Activated naive CD8-positive, alpha-beta T cell treated with anti-CD3 and anti-CD28 coated beads, Interleukin-2, amount 10 ng/mL, durations not matched to agents 7 days and 5 days (primary cell): ENCODE data around the gene TMEM203. TPM values are rescaled to one million over a fixed set of nuclear protein-coding genes. Genes with fewer than 3 reads are reported as not detected.

Source experiments
- ATAC-seq: fragments of 150-1000 bp; cut with Tn5 transposase; one replicate; pipeline ENCODE4 v1.10.0; 2021; ENCODE audit warnings: low read depth, moderate library complexity
- POLR2A ChIA-PET: fragments of 350-600 bp; sonication (Branson Sonifier 250); formaldehyde crosslinking; loops from one replicate; lab custom pipeline; 2021; ENCODE audit warnings: antibody characterized with exemption; lab: Charles Lee
- DNase-seq: peaks from one replicate; pipeline ENCODE4 v3.0.0; 2021
- H3K27ac Mint-ChIP-seq: one replicate; pipeline ENCODE4 v1.8.0; 2022; ENCODE audit warnings: mild to moderate bottlenecking, mixed read lengths
- H3K27me3 Mint-ChIP-seq: one replicate; pipeline ENCODE4 v1.8.0; 2022; ENCODE audit warnings: mild to moderate bottlenecking, moderate library complexity, mixed read lengths
- H3K36me3 Mint-ChIP-seq: one replicate; pipeline ENCODE4 v1.8.0; 2021; ENCODE audit warnings: mild to moderate bottlenecking, mixed read lengths
- H3K4me1 Mint-ChIP-seq: one replicate; pipeline ENCODE4 v1.8.0; 2021; ENCODE audit warnings: mixed read lengths
- H3K4me3 Mint-ChIP-seq: one replicate; pipeline ENCODE4 v1.8.0; 2022; ENCODE audit warnings: mild to moderate bottlenecking, moderate library complexity, mixed read lengths
- H3K9me3 Mint-ChIP-seq: one replicate; pipeline ENCODE4 v1.8.0; 2021; ENCODE audit warnings: mixed read lengths
- total RNA-seq, 2 experiments: library from RNA; stranded (reverse); gene quantifications; one replicate each; pipeline ENCODE4 v1.2.3, GENCODE V29; 2021

TMEM203 gene
- 10 to 100 TPM; 37.4 to 39.4 TPM for total RNA-seq

- peaks cover 35% of the 10 kb centered on the region for H3K4me1 Mint-ChIP-seq
- peak within 1 kb of the TSS; percentile 90 for H3K27ac Mint-ChIP-seq
- H3K4me3 Mint-ChIP-seq = peak within 1 kb of the TSS; percentile 95
- ATAC-seq (peak; percentile 51), DNase-seq (peak; percentile 97)
- H3K9me3 Mint-ChIP-seq = no peaks in the 10 kb centered on the region
- peaks cover 15% of the 10 kb centered on the region for H3K36me3 Mint-ChIP-seq
- POLR2A ChIA-PET = interaction anchor here (0.6 to 4.0 kb wide), 11 partner anchors 10 to 96 kb away, joined by 3 to 31 read pairs (median 5); partner anchors contain the start of genes ANAPC2, CYSRT1, NELFB and NRARP
- no peaks in the 10 kb centered on the region for H3K27me3 Mint-ChIP-seq
These were observed at the start of gene TMEM203, which contains the start of gene NDOR1 for GRCh38 chr9:137205126-137206069. TSS of gene TMEM203 (minus strand) at chr9:137205648. CDS start at chr9:137205414, 234 bp downstream. TSS of gene NDOR1 (plus strand) at chr9:137205700. CDS start at chr9:137205778, 78 bp downstream.

DNA sequence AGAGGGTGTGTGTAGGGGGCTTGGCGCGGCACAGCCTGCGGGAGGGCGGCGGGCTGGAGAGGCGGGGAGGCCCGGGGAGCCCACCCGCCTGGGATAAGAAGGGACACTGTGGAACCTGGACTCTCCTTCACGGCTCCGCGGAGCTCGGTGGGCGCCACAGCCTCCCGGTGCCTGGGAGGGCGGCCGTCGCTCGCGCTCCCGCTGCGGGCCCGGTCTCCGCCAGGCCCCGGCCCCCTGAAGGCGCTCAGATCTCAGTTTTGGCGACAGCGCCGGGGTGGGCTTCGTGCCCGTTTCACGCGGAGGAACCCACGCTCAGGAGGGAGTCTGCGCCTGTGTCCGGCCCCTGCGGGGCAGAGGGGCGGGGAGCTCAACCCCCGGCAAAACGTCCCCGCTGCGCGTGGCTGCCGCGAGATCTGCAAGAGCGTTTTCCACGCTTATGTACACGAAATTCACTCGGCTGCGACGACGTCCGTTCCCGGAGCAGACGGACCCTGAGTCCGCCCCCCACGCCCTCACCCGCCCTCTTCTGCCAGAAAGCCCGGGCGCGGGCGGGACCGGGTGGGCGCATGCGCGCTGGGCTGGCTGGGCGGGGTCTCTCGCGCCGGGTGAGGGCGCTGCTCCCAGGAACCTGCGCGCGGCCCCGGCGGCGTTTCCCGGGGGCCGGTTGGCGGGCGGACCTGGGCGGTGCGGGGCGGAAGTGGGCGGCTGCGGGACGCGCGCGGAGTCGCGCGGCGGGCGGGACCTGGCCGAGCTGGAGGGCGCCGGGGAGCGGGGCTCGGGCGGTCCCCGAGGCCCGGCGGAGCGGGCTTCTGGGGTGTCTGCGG is 49.4 kb upstream of the TMEM203 start, which contains the start of gene NELFB:
Gene NELFB, plus strand, starts transcription at position 704 of the 824 bp plus-strand sequence.
- Mint-ChIP-seq H3K27ac (peak within 1 kb of the TSS; percentile 76), H3K4me3 (peak within 1 kb of the TSS; percentile 91), H3K36me3 (peaks cover 2% of the 10 kb centered on the region), H3K9me3 (no peaks in the 10 kb centered on the region), H3K27me3 (no peaks in the 10 kb centered on the region), H3K4me1 (peaks cover 5% of the 10 kb centered on the region)
- peak; percentile 88 for ATAC-seq
- POLR2A ChIA-PET = interaction anchor here (0.5 to 7.2 kb wide), 10 partner anchors 12 to 169 kb away, joined by 3 to 171 read pairs (median 7); partner anchors contain the start of genes CYSRT1, EXD3, MAN1B1 and NDOR1
- DNase-seq = peak; percentile 100

DNA sequence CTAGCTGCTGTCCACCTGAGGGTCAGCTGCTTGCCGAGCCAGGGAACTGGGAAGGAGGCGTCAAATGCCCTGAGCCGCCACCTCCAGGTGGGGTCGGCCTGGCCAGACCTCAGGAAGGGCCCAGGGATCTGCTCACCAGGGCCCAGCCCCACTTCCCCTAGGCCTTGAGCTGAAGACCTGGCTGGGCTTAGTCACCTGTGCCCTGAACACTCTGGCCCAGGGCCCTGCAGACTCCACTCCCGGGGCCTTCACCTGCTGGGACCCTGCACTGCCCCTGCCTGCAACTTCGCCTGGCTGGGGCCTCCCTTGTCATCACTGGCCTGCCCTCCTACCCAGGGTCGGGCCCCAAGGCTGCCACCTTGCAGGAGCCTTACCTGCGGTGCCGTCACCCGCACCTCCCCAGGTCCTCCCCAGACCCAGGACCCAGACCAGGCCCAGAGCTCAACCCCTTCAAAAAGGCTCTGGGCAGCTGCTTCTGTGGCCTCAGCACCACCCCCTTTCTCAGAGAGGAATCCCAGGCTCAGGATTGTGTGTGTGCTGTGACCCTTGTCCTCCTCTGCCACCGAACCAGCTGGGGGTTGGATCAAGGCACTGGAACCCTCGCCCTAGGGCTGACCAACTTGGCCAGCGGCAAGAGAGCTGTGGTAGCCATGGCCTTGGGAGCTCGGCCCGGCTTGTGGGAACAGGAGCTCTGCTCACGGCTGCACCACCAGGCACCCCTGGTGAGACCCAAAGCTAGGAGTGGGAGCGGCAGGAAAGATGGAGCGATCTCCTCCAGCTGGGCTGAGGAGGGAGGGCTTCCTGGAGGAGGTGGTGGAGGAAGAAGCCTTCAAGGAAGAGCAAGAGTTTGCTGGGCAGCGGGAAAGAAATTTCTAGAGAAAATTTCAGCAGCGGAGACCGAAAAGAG is 48.5 kb upstream of the TMEM203 start:
- Mint-ChIP-seq H3K4me3 (peak overlapping the region; percentile 79), H3K36me3 (no peaks in the 10 kb centered on the region), H3K4me1 (peaks cover 5% of the 10 kb centered on the region), H3K27me3 (no peaks in the 10 kb centered on the region), H3K27ac (peak overlapping the region; percentile 64), H3K9me3 (no peaks in the 10 kb centered on the region)
- no peak for ATAC-seq
- DNase-seq = peak; percentile 38
- POLR2A ChIA-PET = interaction anchor here (0.5 to 7.2 kb wide), 10 partner anchors 11 to 169 kb away, joined by 3 to 171 read pairs (median 7); partner anchors contain the start of genes CYSRT1, EXD3, MAN1B1 and NOXA1

GRCh38 chr9:137252555-137253506 is 47.4 kb upstream of the TMEM203 start:
- DNase-seq (peak; percentile 32), ATAC-seq (no peak)
- H3K9me3 Mint-ChIP-seq = no peaks in the 10 kb centered on the region
- H3K27ac Mint-ChIP-seq = no peak overlapping the region
- H3K36me3 Mint-ChIP-seq = no peaks in the 10 kb centered on the region
- peaks cover 5% of the 10 kb centered on the region for H3K4me1 Mint-ChIP-seq
- no peak overlapping the region for H3K4me3 Mint-ChIP-seq
- no peaks in the 10 kb centered on the region for H3K27me3 Mint-ChIP-seq
- POLR2A ChIA-PET = interaction anchor here (2.0 to 7.2 kb wide), 2 partner anchors 10 to 29 kb away, joined by 9 to 171 read pairs; partner anchors contain the start of genes CYSRT1, RNF208 and TUBB4B

DNA sequence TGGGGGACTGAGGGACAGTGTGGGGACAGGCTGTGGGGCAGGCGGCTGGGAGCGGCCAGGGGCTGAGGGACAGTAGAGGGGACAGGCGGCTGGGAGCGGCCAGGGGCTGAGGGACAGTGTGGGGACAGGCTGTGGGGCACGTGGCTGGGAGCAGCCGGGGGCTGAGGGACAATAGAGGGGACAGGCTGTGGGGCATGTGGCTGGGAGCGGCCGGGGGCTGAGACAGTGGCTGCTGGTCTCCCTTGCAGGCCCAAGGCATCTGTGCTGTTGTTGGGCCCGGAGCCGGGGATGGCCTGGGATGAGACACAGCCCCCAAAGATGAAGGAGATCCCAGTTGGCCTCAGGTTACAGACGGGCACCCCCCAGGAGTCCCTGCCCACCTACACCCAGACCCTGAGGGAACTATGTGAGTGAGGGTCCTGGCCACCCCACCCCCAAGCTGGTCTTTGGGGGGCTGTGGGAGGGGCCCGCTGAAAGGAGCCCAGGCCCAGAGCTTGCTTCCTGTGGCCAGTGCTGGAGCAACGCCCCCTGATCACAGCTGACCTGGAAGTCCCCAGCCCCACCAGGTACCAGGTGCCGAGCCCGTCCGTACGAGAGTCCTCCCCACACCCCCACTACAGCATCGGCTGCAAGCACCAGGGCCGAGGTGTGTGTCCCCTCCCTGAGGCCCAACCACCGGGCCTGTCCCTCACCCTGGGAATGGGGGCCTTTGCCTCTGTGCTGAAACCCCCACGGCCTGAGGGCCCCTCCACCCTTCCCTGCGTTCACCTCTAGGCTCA is 46.2 kb upstream of the TMEM203 start:
- Mint-ChIP-seq H3K36me3 (no peaks in the 10 kb centered on the region), H3K9me3 (no peaks in the 10 kb centered on the region), H3K4me3 (no peak overlapping the region), H3K27ac (no peak overlapping the region), H3K4me1 (peaks cover 5% of the 10 kb centered on the region), H3K27me3 (no peaks in the 10 kb centered on the region)
- POLR2A ChIA-PET = interaction anchor here (7.2 kb wide), 1 partner anchor 9 kb away, joined by 171 read pairs; the partner anchor contains the start of gene TUBB4B
- DNase-seq (peak; percentile 31), ATAC-seq (no peak)

DNA sequence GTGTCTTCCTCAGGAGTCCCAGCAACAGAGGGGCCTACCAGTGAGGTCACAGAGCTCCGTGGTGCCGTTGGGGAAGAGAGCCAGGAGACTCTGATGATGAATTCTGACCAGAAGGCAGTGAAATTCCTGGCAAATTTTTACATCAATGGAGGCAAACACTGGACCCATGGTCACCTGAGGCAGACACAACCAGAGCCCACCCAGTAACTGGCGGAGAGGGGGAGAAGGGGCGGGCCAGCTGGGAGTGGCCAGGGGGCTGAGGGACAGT is 45.7 kb upstream of the TMEM203 start, which contains the start of gene STPG3:
Gene STPG3, plus strand, starts transcription at position 93 of the 268 bp plus-strand sequence. Its CDS starts 1 bp downstream, at position 94.
- no peaks in the 10 kb centered on the region for H3K27me3 Mint-ChIP-seq
- DNase-seq (no peak), ATAC-seq (no peak)
- no peak within 1 kb of the TSS for H3K4me3 Mint-ChIP-seq
- no peaks in the 10 kb centered on the region for H3K9me3 Mint-ChIP-seq
- POLR2A ChIA-PET = interaction anchor here (7.2 kb wide), 1 partner anchor 8 kb away, joined by 171 read pairs; the partner anchor contains the start of gene TUBB4B
- no peaks in the 10 kb centered on the region for H3K36me3 Mint-ChIP-seq
- peaks cover 5% of the 10 kb centered on the region for H3K4me1 Mint-ChIP-seq
- H3K27ac Mint-ChIP-seq = no peak within 1 kb of the TSS

GRCh38 chr9:137250329-137251193 is 45.1 kb upstream of the TMEM203 start:
- POLR2A ChIA-PET = interaction anchor here (0.6 to 7.2 kb wide), 3 partner anchors 8 to 183 kb away, joined by 5 to 171 read pairs (median 14); partner anchors contain the start of gene TUBB4B
- no peaks in the 10 kb centered on the region for H3K27me3 Mint-ChIP-seq
- H3K9me3 Mint-ChIP-seq = no peaks in the 10 kb centered on the region
- DNase-seq (peak; percentile 32), ATAC-seq (no peak)
- H3K4me1 Mint-ChIP-seq = peaks cover 5% of the 10 kb centered on the region
- H3K36me3 Mint-ChIP-seq = no peaks in the 10 kb centered on the region
- no peak overlapping the region for H3K27ac Mint-ChIP-seq
- H3K4me3 Mint-ChIP-seq = no peak overlapping the region

GRCh38 chr9:137247916-137248175 is 42.4 kb upstream of the TMEM203 start:
- POLR2A ChIA-PET = interaction anchor here (1.2 kb wide), 1 partner anchor 21 kb away, joined by 3 read pairs; the partner anchor contains the start of gene RNF224
- peaks cover 8% of the 10 kb centered on the region for H3K36me3 Mint-ChIP-seq
- H3K27me3 Mint-ChIP-seq = no peaks in the 10 kb centered on the region
- H3K27ac Mint-ChIP-seq = no peak overlapping the region
- DNase-seq (no peak), ATAC-seq (no peak)
- no peaks in the 10 kb centered on the region for H3K9me3 Mint-ChIP-seq
- H3K4me3 Mint-ChIP-seq = no peak overlapping the region
- peaks cover 10% of the 10 kb centered on the region for H3K4me1 Mint-ChIP-seq

DNA sequence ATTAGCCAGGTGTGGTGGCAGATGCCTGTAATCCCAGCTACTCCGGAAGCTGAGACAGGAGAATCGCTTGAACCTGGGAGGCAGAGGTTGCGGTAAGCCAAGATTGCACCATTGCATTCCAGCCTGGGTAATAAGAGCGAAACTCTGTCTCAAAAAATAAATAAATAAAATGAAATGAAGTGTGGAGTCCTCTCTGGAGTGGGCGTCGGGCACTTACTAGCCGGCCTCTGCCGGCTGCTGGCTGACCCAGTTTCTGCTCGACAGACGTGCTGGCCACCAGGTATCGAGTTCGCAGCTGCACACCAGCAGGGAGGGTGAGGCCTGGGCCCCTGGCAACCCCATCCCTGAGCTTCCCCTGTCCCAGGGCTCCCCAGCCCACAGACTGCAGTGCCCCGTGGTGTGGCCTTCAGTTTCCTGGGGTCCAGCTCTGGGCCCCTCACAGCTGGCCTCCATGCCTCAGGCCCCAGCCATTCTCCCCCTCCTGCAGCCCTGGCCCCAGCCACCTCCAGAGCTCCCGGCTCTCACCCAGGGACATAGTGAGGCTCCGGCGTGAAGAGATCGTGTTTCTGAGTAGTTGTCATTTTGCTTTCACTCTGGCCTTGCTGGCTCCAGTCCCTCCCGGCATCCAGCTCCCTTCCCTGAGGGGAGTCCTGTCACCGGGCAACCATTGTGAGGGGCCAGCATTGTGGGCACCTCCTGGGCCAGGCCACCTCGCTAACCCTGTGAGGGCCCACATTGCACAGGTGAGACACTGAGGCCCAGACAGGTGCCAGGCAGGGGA is 41.9 kb upstream of the TMEM203 start:
- H3K27ac Mint-ChIP-seq = no peak overlapping the region
- ATAC-seq (no peak), DNase-seq (no peak)
- no peak overlapping the region for H3K4me3 Mint-ChIP-seq
- H3K36me3 Mint-ChIP-seq = peaks cover 13% of the 10 kb centered on the region
- H3K4me1 Mint-ChIP-seq = peaks cover 15% of the 10 kb centered on the region
- POLR2A ChIA-PET = interaction anchor here (1.2 kb wide), 1 partner anchor 21 kb away, joined by 3 read pairs; the partner anchor contains the start of gene RNF224
- no peaks in the 10 kb centered on the region for H3K27me3 Mint-ChIP-seq
- H3K9me3 Mint-ChIP-seq = no peaks in the 10 kb centered on the region
